Measurements from ENCODE around the gene TBC1D22A. TPM values are rescaled to one million over a fixed set of nuclear protein-coding genes. Genes with fewer than 3 reads are reported as not detected.

TBC1D22A gene
- polyA plus RNA-seq, 1 experiment: 24.2 TPM

- no peak for DNase-seq (ENCODE audit: low read depth)
- CTCF ChIA-PET: interaction anchor here (1.5 kb wide), 1 partner anchor 11 kb away, joined by 4 read pairs; no protein-coding TSS in a partner anchor
- POLR2A ChIA-PET: no interaction called here
- Histone ChIP-seq H3K36me3 (ENCODE audit: control insufficient read depth, insufficient read depth, low read length) (no peaks in the 10 kb centered on the region), H3K27me3 (ENCODE audit: control insufficient read depth, insufficient read depth, low read length) (no peaks in the 10 kb centered on the region; the same call in 1 of the 2 replicates), H3K4me3 (ENCODE audit: low read depth, low read length) (no peak overlapping the region)
- no peak for TF ChIP-seq CTCF (IDR thresholded peaks at IDR 0.05; ENCODE audit: insufficient read depth, low read depth, low read length)
These were observed 14.8 kb upstream of the TBC1D22A start for GRCh38 chr22:46747646-46748045.

- TF ChIP-seq CTCF (IDR thresholded peaks at IDR 0.05; ENCODE audit: insufficient read depth, low read depth, low read length): no peak
- DNase-seq (ENCODE audit: low read depth): no peak
- no peaks in the 10 kb centered on the region for H3K36me3 ChIP-seq (ENCODE audit: control insufficient read depth, insufficient read depth, low read length)
- no peak overlapping the region for H3K4me3 ChIP-seq (ENCODE audit: low read depth, low read length)
- no peaks in the 10 kb centered on the region; the same call in 1 of the 2 replicates for H3K27me3 ChIP-seq (ENCODE audit: control insufficient read depth, insufficient read depth, low read length)
- POLR2A ChIA-PET: no interaction called here
- CTCF ChIA-PET: interaction anchor here (1.1 to 1.9 kb wide), 4 partner anchors 9 to 14 kb away, joined by 3 to 9 read pairs (median 6); partner anchors contain the start of gene TBC1D22A
These were observed 14.1 kb upstream of the TBC1D22A start for GRCh38 chr22:46748206-46748907.

- Histone ChIP-seq H3K27me3 (ENCODE audit: control insufficient read depth, insufficient read depth, low read length) (no peaks in the 10 kb centered on the region; the same call in 1 of the 2 replicates), H3K4me3 (ENCODE audit: low read depth, low read length) (no peak overlapping the region), H3K36me3 (ENCODE audit: control insufficient read depth, insufficient read depth, low read length) (no peaks in the 10 kb centered on the region)
- CTCF ChIA-PET: interaction anchor here (0.9 to 1.9 kb wide), 7 partner anchors 9 to 51 kb away, joined by 3 to 9 read pairs (median 3); partner anchors contain the start of gene TBC1D22A
- DNase-seq (ENCODE audit: low read depth): no peak
- no peak for TF ChIP-seq CTCF (IDR thresholded peaks at IDR 0.05; ENCODE audit: insufficient read depth, low read depth, low read length)
- POLR2A ChIA-PET: interaction anchor here (0.6 kb wide), 1 partner anchor 22 kb away, joined by 3 read pairs; no protein-coding TSS in a partner anchor
These were observed 13.4 kb upstream of the TBC1D22A start for GRCh38 chr22:46748908-46749675.

GRCh38 chr22:46749682-46750529, 12.5 kb upstream of the TBC1D22A start:
- Histone ChIP-seq H3K36me3 (ENCODE audit: control insufficient read depth, insufficient read depth, low read length) (no peaks in the 10 kb centered on the region), H3K27me3 (ENCODE audit: control insufficient read depth, insufficient read depth, low read length) (no peaks in the 10 kb centered on the region; the same call in 1 of the 2 replicates), H3K4me3 (ENCODE audit: low read depth, low read length) (no peak overlapping the region)
- no peak for DNase-seq (ENCODE audit: low read depth)
- TF ChIP-seq CTCF (IDR thresholded peaks at IDR 0.05; ENCODE audit: insufficient read depth, low read depth, low read length): no peak
- ChIA-PET POLR2A (interaction anchor here (0.6 kb wide), 1 partner anchor 22 kb away, joined by 3 read pairs; no protein-coding TSS in a partner anchor), CTCF (interaction anchor here (0.9 to 1.9 kb wide), 6 partner anchors 8 to 50 kb away, joined by 3 to 9 read pairs (median 6); no protein-coding TSS in a partner anchor)
